MM.1S (cell line): ENCODE results near the gene SH3BGR.

Experiments used
- DNase-seq: peaks from one replicate; pipeline ENCODE4 v3.0.0-alpha.2; 2015
- H2AFZ ChIP-seq: fragments of 300-600 bp; sonication (generic); 2 replicates; pipeline ENCODE4 v1.6.0; 2016; ENCODE audit warnings: antibody characterized with exemption, low read length
- H3F3A ChIP-seq: fragments of 300-600 bp; sonication (generic); 2 replicates; pipeline ENCODE4 v1.6.1; 2016; ENCODE audit warnings: mild to moderate bottlenecking, antibody characterized with exemption, low read length, moderate library complexity, mixed read lengths; ENCODE audit not compliant: insufficient read depth
- H3K27ac ChIP-seq: fragments of 300-600 bp; sonication (generic); 2 replicates; pipeline ENCODE4 v1.5.1; 2016; ENCODE audit warnings: mild to moderate bottlenecking, low read length
- H3K27me3 ChIP-seq: fragments of 300-600 bp; sonication (generic); replicated peaks from 2 replicates; pipeline ENCODE4 v1.6.0; 2016; ENCODE audit warnings: low read length; ENCODE audit not compliant: insufficient read depth
- H3K36me3 ChIP-seq: fragments of 300-600 bp; sonication (generic); replicated peaks from 2 replicates; pipeline ENCODE4 v1.6.1; 2016; ENCODE audit warnings: mild to moderate bottlenecking, low read length, mixed read lengths; ENCODE audit not compliant: insufficient read depth
- H3K4me1 ChIP-seq: fragments of 300-600 bp; sonication (generic); 2 replicates; pipeline ENCODE4 v1.6.1; 2016; ENCODE audit warnings: low read length, mixed read lengths
- H3K4me2 ChIP-seq: fragments of 300-600 bp; sonication (generic); 2 replicates; pipeline ENCODE4 v1.6.0; 2016; ENCODE audit warnings: low read depth, low read length
- H3K4me3 ChIP-seq: fragments of 300-600 bp; sonication (generic); 2 replicates; pipeline ENCODE4 v1.5.1; 2016; ENCODE audit warnings: low read length, mixed read lengths
- H3K79me2 ChIP-seq: fragments of 300-600 bp; sonication (generic); 2 replicates; pipeline ENCODE4 v1.6.1; 2016; ENCODE audit warnings: mixed run types, low read length, mixed read lengths
- H3K9ac ChIP-seq: fragments of 300-600 bp; sonication (generic); 2 replicates; pipeline ENCODE4 v1.6.1; 2016; ENCODE audit warnings: low read length, mixed read lengths
- H3K9me2 ChIP-seq: fragments of 300-600 bp; sonication (generic); replicated peaks from 2 replicates; pipeline ENCODE4 v1.6.1; 2016; ENCODE audit warnings: mild to moderate bottlenecking, low read length, mixed read lengths; ENCODE audit not compliant: insufficient read depth
- H3K9me3 ChIP-seq: fragments of 300-600 bp; sonication (generic); replicated peaks from 2 replicates; pipeline ENCODE4 v1.6.1; 2016; ENCODE audit warnings: mild to moderate bottlenecking, low read length, mixed read lengths; ENCODE audit not compliant: insufficient read depth
- H4K20me1 ChIP-seq: fragments of 300-600 bp; sonication (generic); 2 replicates; pipeline ENCODE4 v1.6.1; 2016; ENCODE audit warnings: mild to moderate bottlenecking, low read length, moderate library complexity, mixed read lengths; ENCODE audit not compliant: insufficient read depth
- CTCF ChIP-seq: fragments of 300-600 bp; sonication (generic); IDR thresholded peaks from 2 replicates; pipeline ENCODE4 v1.5.1; 2016; ENCODE audit warnings: antibody characterized with exemption, low read length, mixed read lengths
- EZH2 ChIP-seq: fragments of 300-600 bp; sonication (generic); optimal IDR thresholded peaks from 2 replicates; pipeline ENCODE3; 2017; ENCODE audit warnings: low read depth, mild to moderate bottlenecking, antibody characterized with exemption, low read length, mixed read lengths
- EZH2phosphoT487 ChIP-seq: fragments of 300-600 bp; sonication (generic); IDR thresholded peaks from 2 replicates; pipeline ENCODE4 v1.6.1; 2018; ENCODE audit warnings: antibody characterized with exemption, low read length

Gene SH3BGR

GRCh38 chr21:39441502-39442475 is 10.0 kb upstream of the SH3BGR start:
- H3K9me3 ChIP-seq = no peaks in the 10 kb centered on the region
- H3K27ac ChIP-seq = no peak overlapping the region
- H3K9me2 ChIP-seq = no peaks in the 10 kb centered on the region
- no peak overlapping the region for H3K9ac ChIP-seq
- no peak overlapping the region for H2AFZ ChIP-seq
- H3K79me2 ChIP-seq = no peaks in the 10 kb centered on the region
- no peaks in the 10 kb centered on the region for H4K20me1 ChIP-seq
- no peak overlapping the region for H3K4me2 ChIP-seq
- H3K36me3 ChIP-seq = no peaks in the 10 kb centered on the region
- DNase-seq = peak; percentile 77
- TF ChIP-seq EZH2phosphoT487 (no peak), EZH2 (no peak), CTCF (peak; percentile 94)
- no peak overlapping the region for H3K4me3 ChIP-seq
- H3K4me1 ChIP-seq = peaks cover 12% of the 10 kb centered on the region
- H3F3A ChIP-seq = 0 out of 2 replicates have a peak, but pooled peaks cover 4% of the 10 kb centered on the region
- no peaks in the 10 kb centered on the region for H3K27me3 ChIP-seq

GRCh38 chr21:39444421-39445180 is 7.2 kb upstream of the SH3BGR start:
- H3K27ac ChIP-seq = peak overlapping the region; percentile 70; the same call in 1 of the 2 replicates
- DNase-seq = no peak
- H3K9me3 ChIP-seq = no peaks in the 10 kb centered on the region

More at GRCh38 chr21:39444421-39445180, 7.2 kb upstream of the SH3BGR start:
- Histone ChIP-seq H3F3A (0 out of 2 replicates have a peak, but pooled peaks cover 4% of the 10 kb centered on the region), H3K79me2 (no peaks in the 10 kb centered on the region), H3K27me3 (no peaks in the 10 kb centered on the region), H3K4me3 (peak overlapping the region; percentile 92), H4K20me1 (no peaks in the 10 kb centered on the region), H3K4me2 (peak overlapping the region; percentile 87), H3K4me1 (peaks cover 12% of the 10 kb centered on the region), H2AFZ (peak overlapping the region; percentile 99), H3K9ac (peak overlapping the region; percentile 78; the same call in 1 of the 2 replicates), H3K9me2 (no peaks in the 10 kb centered on the region), H3K36me3 (no peaks in the 10 kb centered on the region)
- TF ChIP-seq CTCF (no peak), EZH2 (no peak), EZH2phosphoT487 (no peak)
